Measurements from ENCODE around the gene PLIN3.
"Not testable (repeated sequence)": the region's sequence is repeated elsewhere in the genome, so short reads cannot be mapped to it uniquely, and the experiment has no call there.

The PLIN3 gene

GRCh38 chr19:4815426-4816201 lies 51.9 kb downstream of the PLIN3 start:
- DNase-seq (ENCODE audit: insufficient read length, low spot score), result peak; percentile 89
- FAIRE-seq, result no peak

GRCh38 chr19:4814625-4815425 lies 52.6 kb downstream of the PLIN3 start:
- no peak for FAIRE-seq
- no peak for DNase-seq (ENCODE audit: insufficient read length, low spot score)

- FAIRE-seq, result no peak
- DNase-seq (ENCODE audit: insufficient read length, low spot score), result peak; percentile 57
Observed at GRCh38 chr19:4811328-4812131, 55.9 kb downstream of the PLIN3 start.

- FAIRE-seq, result no peak
- no peak for DNase-seq (ENCODE audit: insufficient read length, low spot score)
Observed at GRCh38 chr19:4807188-4807587, 60.3 kb downstream of the PLIN3 start.

GRCh38 chr19:4806384-4806783 lies 61.1 kb downstream of the PLIN3 start:
- no peak for FAIRE-seq
- DNase-seq (ENCODE audit: insufficient read length, low spot score), result no peak

- not testable (repeated sequence) for FAIRE-seq; DNase-seq (ENCODE audit: insufficient read length, low spot score)
Observed at GRCh38 chr19:4805140-4805539, 62.3 kb downstream of the PLIN3 start.

- FAIRE-seq, result no peak
- DNase-seq (ENCODE audit: insufficient read length, low spot score), result peak; percentile 57
Observed at GRCh38 chr19:4803736-4804695, 63.5 kb downstream of the PLIN3 start.

- DNase-seq (ENCODE audit: insufficient read length, low spot score) (no peak), FAIRE-seq (no peak)
Observed at GRCh38 chr19:4802711-4803110, 64.8 kb downstream of the PLIN3 start.

- DNase-seq (ENCODE audit: insufficient read length, low spot score) (no peak), FAIRE-seq (no peak)
Observed at GRCh38 chr19:4801085-4801619, 66.3 kb downstream of the PLIN3 start.

- no peak for FAIRE-seq
- no peak for DNase-seq (ENCODE audit: insufficient read length, low spot score)
Observed at GRCh38 chr19:4800591-4801081, 66.8 kb downstream of the PLIN3 start.

- FAIRE-seq, result no peak
- no peak for DNase-seq (ENCODE audit: insufficient read length, low spot score)
Observed at GRCh38 chr19:4795400-4795799, 72.1 kb downstream of the PLIN3 start.

GRCh38 chr19:4794971-4795370 lies 72.5 kb downstream of the PLIN3 start:
- no peak for FAIRE-seq

GRCh38 chr19:4793278-4793677 lies 74.2 kb downstream of the PLIN3 start:
- not testable (repeated sequence) for DNase-seq (ENCODE audit: insufficient read length, low spot score); FAIRE-seq

More at GRCh38 chr19:4794971-4795370, 72.5 kb downstream of the PLIN3 start:
- DNase-seq (ENCODE audit: insufficient read length, low spot score), result no peak

- not testable (repeated sequence) for DNase-seq (ENCODE audit: insufficient read length, low spot score)
Observed at GRCh38 chr19:4792866-4793195, 74.6 kb downstream of the PLIN3 start.

GRCh38 chr19:4792019-4792865 lies 75.2 kb downstream of the PLIN3 start:
- not testable (repeated sequence) for FAIRE-seq; DNase-seq (ENCODE audit: insufficient read length, low spot score)

More at GRCh38 chr19:4792866-4793195, 74.6 kb downstream of the PLIN3 start:
- not testable (repeated sequence) for FAIRE-seq

- peak; percentile 98 for DNase-seq (ENCODE audit: insufficient read length, low spot score)
- peak; percentile 83 for FAIRE-seq
Observed at GRCh38 chr19:4791183-4792018, 76.1 kb downstream of the PLIN3 start, which contains the start of gene FEM1A. Gene FEM1A, plus strand, starts transcription at chr19:4791734. Its CDS starts 121 bp downstream, at chr19:4791855.
